GM19328 (cell line): Measurements from ENCODE around the gene KHSRP.
A peak's percentile ranks its signal among the peaks of the same experiment; 100 is the strongest.

Experiments used
- ATAC-seq: cut with Tn5 transposase; IDR thresholded peaks from one replicate; pipeline ENCODE4 v1.9.1; 2021; ENCODE audit warnings: mild to moderate bottlenecking, moderate library complexity; ENCODE audit not compliant: unreplicated experiment

The KHSRP gene, protein sequence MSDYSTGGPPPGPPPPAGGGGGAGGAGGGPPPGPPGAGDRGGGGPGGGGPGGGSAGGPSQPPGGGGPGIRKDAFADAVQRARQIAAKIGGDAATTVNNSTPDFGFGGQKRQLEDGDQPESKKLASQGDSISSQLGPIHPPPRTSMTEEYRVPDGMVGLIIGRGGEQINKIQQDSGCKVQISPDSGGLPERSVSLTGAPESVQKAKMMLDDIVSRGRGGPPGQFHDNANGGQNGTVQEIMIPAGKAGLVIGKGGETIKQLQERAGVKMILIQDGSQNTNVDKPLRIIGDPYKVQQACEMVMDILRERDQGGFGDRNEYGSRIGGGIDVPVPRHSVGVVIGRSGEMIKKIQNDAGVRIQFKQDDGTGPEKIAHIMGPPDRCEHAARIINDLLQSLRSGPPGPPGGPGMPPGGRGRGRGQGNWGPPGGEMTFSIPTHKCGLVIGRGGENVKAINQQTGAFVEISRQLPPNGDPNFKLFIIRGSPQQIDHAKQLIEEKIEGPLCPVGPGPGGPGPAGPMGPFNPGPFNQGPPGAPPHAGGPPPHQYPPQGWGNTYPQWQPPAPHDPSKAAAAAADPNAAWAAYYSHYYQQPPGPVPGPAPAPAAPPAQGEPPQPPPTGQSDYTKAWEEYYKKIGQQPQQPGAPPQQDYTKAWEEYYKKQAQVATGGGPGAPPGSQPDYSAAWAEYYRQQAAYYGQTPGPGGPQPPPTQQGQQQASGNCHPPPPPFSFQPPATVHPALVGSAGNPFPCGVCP

DNA sequence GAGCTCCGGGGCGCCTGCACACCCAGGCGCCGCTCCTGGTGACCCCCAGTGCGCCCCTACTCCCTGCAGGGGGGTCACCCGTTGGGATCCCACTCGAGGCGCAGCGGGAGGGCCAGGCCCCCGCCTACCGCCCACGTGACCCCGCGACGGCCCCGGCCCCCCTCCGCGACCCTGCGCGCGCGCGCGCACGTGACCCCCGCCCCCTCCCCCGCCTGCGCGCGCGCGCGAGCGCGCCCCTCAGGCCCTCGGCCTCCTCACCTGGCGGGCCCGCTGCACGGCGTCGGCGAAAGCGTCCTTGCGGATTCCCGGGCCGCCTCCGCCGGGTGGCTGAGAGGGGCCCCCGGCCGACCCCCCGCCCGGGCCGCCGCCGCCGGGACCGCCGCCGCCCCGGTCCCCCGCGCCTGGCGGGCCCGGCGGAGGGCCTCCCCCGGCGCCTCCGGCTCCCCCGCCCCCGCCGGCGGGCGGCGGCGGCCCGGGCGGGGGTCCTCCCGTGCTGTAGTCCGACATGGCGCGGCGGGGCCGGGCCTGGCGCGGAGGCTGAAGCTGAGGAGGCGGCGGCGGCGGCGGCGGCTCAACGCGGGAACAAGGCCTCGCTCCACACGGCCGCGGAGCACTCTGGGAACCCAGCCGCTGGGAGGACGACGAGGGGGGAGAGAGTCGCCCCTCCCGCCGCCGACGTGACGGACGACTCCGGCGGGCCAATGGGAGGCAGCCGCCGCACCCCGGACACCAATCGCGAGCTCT, at the start of gene KHSRP:
TSS of gene KHSRP (minus strand) at position 617 of the 744 bp plus-strand sequence. CDS start at position 507, 110 bp downstream.
- no peak for ATAC-seq

DNA sequence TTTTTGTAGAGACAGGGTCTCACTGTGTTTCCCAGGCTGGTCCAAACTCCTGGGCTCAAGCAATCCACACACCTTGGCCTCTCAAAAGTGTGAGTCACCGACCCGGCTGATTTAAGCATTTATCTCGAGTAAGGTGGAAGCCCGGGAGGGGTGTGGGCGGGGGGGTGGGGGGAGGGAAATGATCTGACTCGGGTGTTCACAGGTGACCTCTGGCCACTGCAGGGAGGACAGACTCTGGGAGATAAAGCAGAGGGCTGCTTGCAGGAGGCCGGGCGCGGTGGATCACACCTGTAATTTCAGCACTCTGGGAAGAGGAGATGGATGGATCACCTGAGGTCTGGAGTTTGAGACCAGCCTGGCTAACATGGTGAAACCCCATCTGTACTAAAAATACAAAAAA, 49.0 kb upstream of the KHSRP start:
- ATAC-seq = no peak

DNA sequence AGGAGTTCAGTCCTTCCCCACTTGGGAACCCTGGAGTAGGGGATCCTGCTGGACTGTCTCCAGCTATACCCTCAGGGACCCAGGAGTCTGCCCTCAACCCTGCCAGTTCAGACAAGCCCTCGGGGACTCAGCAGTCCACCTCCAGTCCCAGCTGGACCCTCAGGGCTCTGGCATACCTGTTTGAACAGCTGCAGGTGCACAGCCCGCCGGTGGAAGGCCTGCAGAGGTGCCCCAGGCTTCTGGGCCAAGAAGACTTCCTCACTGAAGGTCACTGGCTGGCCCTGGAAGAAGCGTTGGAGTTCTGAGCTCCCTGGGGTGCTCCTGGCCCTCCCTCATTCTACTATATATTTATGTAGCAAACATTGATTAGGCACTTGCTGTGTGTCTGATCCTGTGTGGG, 48.1 kb upstream of the KHSRP start:
- ATAC-seq = no peak

DNA sequence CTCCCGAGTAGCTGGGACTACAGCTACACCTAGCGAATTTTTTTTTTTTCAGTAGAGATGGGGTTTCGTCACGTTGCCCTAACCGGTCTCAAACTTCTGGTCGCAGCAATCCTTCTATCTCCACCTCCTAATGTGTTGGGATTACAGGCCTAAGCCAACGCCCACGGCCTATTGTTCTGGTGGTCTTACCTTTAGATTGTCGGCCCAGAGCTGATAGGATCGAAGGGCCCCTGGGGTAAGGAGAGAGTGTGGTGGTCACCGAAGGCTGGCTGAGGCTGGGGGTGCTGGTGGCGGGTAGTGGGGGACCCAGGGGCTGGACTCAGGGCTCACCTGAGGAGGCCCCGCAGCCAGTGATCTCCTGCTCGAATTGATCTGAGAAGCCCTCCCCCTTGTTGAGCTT, 46.5 kb upstream of the KHSRP start:
- ATAC-seq = no peak

DNA sequence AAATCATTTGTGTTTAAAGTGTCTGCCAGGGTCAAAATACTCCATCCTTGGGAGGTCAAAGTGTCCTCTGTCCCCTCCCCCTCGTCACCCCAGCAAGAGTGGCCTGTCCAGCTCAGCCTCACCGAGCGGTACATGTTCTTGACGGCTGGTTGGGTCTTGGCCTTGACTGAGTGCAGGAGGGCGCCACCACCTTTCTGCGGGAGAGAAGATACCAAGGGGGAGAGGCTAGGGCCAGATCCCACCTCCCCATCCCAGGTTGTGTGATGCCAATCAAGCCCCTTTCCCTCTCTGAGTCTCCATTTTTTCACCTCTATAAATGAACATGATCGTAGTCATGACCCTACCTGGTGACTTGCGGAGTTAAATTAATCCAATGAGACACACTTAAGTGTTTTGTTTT, 45.6 kb upstream of the KHSRP start:
- ATAC-seq = no peak

DNA sequence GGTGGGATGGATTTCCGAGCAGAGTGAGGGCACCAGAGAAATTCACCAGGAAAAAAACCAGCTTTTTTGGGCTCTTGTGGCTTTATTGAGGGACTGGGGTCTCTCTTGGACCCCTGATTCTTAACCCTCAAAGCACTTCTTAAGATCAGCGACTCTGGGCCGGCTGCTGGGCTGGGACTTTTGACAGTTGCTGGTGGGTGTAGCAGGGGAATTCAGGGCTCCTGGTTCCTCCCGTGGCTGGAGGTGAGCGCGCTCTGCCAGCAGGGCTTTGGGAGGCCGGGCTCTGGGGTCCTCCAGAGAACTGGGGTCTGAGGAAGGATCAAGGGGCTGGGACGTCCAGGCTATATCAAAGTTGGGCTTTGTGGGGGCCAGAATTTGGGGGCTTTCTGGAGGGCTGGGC, 42.8 kb upstream of the KHSRP start:
- ATAC-seq = no peak

DNA sequence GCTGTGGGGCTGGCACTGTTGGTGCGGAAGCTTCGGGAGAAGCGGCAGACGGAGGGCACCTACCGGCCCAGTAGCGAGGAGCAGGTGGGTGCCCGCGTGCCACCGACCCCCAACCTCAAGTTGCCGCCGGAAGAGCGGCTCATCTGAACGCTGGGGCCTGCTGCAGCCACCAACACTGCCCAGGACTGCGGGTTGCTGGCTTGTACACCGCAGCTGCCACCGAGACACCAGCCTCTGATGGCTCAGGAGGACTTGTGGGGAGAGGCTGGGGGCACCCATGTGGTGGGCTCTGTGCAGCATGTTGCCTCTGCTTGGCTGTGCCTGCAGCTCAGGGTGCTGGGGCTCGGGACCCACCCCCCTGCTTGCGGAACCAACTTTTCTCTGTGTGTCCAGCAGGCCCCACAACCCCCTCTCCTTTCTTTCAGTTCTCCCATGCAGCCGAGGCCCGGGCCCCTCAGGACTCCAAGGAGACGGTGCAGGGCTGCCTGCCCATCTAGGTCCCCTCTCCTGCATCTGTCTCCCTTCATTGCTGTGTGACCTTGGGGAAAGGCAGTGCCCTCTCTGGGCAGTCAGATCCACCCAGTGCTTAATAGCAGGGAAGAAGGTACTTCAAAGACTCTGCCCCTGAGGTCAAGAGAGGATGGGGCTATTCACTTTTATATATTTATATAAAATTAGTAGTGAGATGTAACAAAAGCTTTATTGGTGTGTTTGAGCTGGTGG, 42.1 kb upstream of the KHSRP start:
- ATAC-seq = no peak

DNA sequence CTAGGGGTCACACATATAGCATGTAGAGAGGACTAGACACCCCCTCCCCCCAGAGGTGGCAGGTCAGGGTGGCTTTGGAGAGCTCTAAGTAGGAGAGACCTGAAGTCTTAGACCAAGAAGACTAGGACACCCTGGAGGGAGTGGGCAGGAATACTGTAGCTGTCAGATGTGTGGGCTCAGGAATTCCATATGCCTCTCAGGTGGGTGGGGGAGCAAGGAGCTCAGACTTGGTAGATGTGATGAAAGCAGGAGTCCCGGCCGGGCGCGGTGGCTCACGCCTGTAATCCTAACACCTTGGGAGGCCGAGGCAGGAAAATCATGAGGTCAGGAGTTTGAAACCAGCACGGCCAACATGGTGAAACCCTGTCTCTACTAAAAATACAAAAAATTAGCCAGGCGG, 41.1 kb upstream of the KHSRP start:
- no peak for ATAC-seq

DNA sequence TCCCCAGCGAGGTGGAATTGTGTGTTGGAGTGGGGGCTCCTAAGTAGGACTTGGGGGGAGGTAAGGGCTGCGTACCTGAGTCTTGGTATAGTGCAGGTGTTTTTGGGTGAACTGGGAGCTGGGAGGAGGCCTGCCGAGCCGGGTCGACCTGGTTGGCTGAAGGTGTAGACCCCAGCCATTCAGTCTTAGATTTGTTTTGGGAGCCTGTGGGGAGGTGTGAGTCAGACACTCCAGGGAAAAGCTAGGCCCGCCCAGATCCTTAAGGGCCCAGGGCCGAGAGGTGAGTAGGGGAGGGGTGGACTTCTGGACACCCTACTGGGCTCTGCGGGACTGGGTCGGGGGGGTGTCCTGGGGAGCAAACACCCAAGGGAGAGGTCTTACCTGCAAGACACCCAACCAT, 40.4 kb upstream of the KHSRP start:
- no peak for ATAC-seq

DNA sequence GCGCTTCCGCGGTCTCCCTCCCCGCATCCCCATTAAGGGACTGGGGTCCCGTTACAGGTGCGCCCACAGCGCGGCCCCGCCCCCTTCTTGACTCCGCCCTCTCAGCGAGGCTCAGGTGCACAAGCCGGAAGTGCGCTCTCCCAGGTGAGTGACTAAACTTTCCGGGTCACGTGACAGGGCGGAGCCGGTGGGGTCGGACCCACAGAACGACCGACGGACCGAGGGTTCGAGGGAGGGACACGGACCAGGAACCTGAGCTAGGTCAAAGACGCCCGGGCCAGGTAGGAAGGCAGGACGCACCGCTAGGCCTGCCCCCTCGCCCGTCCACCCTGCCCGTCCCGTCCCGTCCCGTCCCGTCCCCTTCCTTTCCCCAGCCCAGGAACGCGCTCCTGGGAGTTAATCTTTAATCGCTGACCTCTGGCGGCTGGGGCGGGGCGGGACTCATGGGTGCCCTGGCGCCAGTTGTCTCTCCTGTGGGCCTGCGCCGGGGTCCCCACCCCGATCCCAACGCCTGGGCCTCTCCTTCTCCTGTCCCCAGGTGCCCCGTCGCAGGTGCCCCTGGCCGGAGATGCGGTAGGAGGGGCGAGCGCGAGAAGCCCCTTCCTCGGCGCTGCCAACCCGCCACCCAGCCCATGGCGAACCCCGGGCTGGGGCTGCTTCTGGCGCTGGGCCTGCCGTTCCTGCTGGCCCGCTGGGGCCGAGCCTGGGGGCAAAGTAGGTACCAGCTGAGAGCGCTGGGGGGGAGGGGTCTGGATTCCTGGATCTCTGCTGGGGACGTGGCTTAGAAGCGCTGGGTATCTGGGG, 39.7 kb upstream of the KHSRP start, which contains the start of gene CRB3:
TSS of gene CRB3 (plus strand) at position 202 of the 804 bp plus-strand sequence. CDS start at position 633, 431 bp downstream.
- ATAC-seq = no peak

DNA sequence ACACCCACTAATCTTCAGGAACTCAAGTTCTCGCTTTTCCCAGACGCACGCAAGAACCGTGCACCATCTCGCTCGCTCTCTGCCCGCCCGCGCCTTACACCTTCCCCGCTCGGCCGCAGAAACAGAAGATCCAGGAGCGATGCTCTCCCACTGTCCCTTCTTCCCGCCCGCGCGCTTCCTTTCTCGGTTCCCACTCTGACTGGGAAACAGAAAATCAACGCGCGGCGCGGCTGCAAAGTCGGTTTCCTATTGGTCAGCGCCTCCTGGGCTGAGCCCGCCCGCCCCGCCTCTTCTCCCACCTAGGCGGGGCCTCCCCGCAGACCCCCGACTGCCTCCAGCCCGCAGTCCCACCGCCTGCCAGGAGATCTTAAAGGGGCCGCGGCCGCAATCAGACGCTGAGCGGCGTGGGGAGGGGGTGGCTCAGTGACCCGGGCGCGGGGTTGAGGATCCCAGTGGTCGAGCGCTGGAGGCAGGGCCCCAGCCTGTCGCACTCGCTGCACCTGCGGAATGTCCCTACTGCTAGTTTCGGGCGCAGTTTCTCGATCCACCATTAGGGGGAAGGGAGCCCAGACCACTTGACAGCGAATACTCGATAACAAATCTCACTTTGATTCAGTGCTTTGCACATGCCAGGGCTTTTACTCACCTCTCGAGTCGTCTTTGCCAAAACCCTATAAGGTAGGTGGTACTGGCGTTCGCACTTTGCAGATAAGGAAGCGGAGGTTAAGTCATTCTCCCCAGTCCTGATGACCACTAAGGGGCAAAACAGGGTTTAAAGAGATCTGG, 35.7 kb upstream of the KHSRP start:
- peak; percentile 78 for ATAC-seq

DNA sequence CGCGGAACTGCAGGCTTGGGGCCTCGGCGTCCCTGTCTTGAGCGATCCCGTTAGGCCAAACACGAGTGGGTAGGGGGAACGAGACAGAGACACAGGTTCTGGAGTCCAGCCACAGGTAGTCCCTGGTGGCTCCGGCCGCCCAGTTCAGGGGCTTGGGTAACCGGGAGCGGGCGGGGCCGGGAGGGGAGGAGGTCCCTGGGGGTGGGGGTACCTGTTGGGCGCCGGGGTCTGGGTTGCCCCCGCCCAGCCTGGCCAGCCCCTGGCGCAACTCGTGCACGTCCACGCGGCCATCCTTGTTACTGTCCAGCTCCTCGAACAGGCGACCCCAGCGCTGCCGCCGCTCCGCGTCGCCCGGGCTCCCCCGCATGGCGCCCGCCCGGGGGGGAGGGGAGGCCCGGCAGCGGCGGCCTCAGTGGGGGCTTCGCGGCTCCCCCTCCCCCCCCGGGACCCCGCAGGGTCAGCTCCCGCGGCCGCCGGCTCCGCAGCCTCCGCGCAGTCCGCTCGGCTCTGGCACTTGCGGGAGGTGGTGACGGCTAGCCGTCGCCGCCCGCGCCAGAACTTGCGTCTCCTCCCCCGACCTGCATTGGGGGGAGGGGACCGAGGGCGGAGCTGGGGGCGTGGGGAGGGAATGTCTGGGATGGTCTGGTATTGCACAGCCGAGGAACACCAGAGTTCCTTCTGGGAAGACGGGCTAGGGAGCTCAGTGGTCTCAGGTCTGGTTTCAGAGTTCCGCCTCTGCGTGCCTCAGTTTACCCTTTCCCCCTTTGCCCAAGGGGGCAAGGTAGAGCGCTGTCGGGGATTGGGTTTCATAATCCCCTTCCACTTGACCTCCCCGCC, 34.9 kb upstream of the KHSRP start, which contains the start of gene SLC25A23:
TSS of gene SLC25A23 (minus strand) at position 531 of the 837 bp plus-strand sequence. CDS start at position 367, 164 bp downstream.
- ATAC-seq = no peak

DNA sequence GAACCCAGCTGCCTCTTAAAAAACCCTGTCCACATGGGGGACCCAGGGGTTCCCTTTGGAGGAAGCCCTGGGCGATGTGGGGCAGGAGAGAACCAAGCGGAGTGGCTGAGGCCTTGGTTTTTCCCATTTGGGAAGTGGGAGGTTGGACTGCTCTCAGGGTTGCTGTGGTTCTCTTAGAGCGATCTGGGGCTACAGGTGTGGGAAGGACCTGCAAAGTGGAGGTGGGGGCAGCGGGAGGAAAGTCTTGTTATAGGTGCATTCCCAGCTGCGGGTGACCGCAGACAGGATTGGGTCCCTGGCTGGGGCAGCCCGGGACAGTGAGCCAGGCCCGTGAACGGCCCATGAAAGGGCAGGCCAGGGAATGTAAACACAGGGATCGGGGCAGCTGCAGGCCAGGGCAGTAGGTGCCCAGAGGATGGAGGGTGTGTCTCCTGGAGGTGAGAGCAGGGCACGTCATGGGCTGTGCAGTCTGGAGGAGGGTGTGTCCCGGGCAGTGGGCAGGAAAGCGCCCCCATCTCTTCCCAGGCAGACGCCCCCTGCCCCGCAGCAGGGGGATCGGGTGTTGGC, 34.2 kb upstream of the KHSRP start:
- no peak for ATAC-seq

DNA sequence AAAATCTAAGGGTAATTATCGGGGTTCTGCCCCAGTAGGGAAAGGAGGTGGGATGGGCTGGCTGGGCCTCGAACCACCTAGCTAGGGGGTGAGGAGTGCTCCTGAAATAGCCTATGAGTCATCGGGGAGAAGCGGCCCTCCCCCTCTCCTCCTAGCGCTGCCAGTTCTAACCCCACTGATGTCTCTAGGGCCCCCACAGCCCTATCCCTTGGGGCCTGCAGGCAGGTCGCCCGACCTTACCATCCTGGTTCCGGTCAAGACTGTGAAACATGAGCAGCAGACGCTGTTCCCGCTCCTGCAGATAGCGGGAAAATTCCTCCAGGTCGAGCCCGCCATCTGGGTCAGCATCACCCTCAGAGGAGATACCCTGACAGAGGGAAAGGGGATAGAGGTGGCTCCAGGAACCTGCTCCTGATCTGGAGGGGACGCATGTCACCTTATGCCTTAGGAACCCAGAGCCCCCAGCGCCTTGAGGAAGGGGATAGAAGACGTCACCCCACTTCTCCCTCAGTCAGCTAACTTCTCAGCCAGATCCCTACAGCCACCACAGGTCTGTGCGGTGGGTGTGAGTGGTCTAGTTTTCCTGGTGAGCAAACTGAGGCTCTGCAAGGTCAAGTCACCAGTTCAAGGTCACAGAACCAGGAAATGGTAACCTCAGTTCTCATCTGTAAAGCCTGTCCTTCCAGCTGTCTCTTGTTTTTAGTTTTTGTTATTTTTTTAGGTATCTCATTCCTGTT, 33.5 kb upstream of the KHSRP start:
- ATAC-seq = no peak

DNA sequence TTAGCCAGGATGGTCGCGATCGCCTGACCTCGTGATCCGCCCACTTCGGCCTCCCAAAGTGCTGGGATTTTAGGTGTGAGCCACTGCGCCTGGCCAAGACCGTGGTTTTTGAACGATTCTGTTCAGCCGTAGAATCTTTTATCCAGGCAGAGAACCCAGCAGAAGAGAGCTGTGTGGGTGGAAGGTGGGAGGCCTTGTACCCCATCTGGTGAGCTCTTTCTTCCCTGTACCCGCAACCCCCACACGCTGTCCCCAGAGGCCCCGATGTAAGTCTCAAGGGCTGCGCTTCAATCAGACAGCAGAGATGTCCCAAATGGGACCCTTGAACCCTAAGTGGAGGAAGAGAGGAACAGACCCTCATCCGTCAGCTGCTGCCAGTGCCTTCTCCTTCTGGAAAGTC, 31.3 kb upstream of the KHSRP start:
- ATAC-seq = no peak

DNA sequence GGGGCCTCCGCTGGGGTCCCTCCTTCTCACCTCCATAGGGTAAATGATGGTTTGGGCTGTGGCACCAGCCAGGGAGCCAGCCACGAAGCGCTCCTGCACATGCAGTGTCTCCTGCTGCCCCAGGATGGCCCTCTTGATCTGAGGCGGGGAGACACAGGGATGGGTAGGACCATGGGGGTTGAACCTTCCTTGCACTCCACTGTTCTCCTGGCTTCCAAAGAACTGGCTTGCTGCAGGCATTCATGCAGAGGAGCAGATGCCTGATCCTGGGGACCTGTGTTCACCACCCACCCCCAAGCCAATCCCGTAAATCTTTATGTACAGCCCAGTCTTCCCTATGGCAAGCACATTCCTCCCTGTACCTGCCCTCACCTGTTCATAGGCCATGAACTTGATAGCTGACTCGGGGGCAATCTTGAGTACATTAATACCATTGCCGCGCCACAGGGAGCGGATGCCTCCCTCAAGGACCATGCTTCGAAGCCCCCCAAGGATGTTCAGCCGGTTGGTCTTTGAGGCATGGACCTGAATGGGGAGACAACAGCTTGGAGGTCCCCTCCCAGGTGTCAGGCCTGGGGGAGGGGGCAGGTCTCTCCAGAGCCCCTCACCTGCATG, 29.4 kb upstream of the KHSRP start:
- no peak for ATAC-seq

DNA sequence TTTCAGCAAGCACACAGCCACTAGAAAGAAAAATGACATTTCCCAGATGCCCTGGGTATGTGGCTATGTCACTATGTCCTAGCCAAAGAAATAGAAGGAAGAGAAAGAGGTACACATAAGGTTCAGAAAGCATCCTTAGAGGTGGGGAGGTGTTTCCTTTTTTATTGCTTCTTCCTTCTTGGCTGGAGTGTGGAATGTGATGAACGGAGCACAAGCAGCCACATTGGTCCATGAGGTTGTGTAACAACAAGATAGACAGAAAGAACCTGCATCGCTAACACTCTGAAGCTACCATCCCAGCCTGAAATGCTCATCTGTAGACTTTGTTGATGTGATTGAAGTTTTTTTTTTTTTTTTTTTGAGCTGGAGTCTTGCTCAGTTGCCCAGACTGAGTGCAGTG, 28.3 kb upstream of the KHSRP start:
- ATAC-seq = no peak
